GM20431 (cell line): ENCODE data around the gene THUMPD3.

ENCODE experiments used
- in situ Hi-C: fragments of 300-500 bp; cut with MseI, MboI; formaldehyde crosslinking; loops from one replicate; pipeline ENCODE4 v1.15.0; 2020; ENCODE audit warnings: low sequenced_read_pairs; ENCODE audit not compliant: unreplicated experiment

Gene THUMPD3

DNA sequence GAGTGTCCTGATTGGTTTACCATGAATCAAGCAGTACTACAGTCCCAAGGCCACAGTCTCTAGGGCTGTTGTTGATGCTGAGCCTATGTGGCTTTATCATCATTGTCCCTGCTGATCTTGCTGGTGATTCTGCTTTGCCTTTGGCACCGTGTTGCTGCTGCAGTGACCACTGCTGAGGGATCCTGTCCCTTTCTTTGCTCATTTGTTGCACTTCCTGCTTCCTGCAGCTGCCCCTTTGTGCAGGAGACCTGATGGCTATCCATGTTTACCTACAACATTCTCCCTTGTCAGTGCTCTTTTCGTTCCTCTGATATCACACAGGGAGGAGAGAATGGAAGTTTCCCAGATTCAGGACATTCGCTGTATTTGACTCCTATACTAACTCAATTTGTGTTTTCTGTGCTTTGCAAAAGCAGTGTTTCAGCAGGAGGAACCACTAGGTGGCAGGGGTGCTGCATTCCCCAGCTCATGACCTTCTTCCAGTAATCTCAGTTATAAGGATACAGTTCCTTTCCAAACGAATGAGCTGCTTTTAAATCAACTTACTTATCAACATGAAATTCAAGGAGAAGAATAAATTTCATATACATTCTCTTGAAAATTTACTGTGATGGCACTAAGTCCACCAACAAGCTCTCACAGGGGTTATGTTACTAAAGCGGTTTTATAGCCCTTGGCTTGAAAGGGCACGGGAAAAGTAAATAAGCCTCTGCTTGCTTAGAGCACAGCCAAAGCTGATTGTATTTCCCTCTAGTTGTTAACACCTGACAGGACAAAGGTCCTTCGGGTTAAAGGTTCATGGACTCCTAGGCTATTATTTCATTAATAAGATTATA, 9.7 kb upstream of the THUMPD3 start:
- in situ Hi-C loops, result no loop called here

GRCh38 chr3:9361691-9362388, 1.0 kb upstream of the THUMPD3 start:
- in situ Hi-C loops, result no loop called here

GRCh38 chr3:9369508-9369907, 6.7 kb downstream of the THUMPD3 start:
- in situ Hi-C loops, result no loop called here

DNA sequence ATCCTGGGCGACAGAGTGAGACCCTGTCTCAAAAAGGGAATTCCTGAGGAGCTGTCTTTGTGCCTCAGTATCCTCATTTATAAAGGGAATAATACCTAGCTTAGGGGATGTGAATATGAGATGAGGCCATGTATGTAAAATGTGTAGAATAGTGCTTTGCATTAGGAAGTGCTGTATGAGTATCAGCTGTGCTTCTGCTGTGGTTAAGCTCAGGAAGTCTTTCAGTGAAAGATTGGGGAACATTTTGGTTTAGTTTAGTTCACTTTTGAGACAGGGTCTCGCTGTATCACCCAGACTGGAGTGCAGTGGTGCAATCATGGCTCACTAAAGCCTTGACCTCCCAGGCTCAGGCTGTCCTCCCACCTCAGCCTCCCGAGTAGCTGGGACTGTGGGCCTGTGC, 10.6 kb downstream of the THUMPD3 start:
- in situ Hi-C loops, result no loop called here

DNA sequence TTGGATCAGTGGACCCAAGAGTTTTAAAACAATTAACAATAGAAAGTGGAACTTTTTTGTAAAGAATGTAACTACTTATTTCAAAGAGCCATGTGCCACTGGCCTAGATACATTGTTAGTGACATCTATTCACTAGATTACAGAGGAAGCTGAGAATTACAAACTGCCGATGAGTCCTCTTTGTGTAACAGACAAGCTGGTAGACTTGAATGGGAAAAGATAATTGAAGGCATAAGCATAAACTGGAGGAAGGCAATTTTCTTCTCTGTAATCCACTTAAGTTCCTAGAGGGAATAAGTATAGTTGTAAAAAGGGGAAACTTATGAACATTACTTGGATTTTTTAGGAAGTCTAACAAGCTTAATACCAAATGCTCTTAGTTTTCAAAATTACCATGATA, 15.1 kb downstream of the THUMPD3 start:
- in situ Hi-C loops, result no loop called here

DNA sequence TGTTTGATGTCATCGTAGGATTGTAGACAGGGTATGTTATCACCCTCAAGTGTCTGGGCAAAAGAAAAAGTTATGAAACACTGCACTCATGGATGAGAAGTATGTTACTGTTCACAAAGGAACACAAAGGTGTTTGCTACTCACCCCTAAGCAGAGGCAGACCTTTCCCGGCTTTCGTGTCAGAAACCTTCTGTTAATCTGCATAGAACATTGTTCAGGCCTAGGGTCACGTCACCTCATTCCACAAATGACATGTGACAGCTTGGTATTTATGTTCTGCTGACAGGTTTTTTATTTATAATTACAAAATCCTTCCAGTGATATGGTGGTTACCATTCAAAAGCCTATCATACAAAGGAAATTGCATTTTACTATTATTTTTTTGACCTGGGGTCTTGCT, 16.5 kb downstream of the THUMPD3 start:
- in situ Hi-C loops, result no loop called here

- in situ Hi-C loops, result no loop called here
These were observed 17.2 kb downstream of the THUMPD3 start for GRCh38 chr3:9380014-9380413.

GRCh38 chr3:9384141-9384828, 21.4 kb downstream of the THUMPD3 start:
- in situ Hi-C loops, result no loop called here

DNA sequence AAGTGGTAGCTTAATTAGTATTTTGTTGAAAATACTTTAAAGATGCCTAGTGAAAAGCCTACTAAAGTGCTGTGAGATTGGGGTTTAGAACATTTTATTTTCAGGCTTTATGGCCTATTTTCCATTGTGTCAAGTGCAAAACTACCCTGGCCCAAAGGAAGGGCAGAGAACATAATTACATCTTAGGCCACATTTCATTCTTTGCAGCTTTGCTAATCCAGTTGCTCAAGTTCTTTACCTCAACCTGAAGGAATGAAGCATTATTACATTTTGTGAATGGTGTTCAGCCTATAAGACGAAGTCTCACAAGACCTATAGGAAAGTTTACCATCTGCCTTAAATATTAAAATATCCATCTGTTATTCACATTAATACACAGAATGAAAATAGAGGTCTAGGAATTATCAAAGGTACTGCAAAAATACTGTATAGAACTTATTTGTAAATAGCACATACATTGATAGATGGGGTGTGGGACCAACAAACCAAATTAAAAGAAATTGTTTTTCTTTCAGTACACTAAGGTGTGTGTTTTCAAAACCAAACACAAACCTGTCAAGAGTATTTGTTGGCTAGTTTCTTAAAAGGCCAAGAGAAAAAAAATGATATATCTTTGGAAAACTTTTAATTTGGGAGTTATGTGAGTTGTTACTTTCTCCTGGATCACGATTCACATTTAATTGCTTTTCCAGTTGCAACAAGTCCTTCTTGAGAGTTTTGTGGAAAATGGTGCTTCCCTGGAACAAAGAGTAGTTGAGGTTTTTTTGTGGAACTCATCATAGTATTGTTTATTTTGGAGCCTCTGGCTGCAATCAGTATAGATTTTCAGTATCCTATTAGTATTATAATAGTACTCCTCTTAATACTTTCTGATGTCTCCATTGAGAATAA, 22.6 kb downstream of the THUMPD3 start:
- in situ Hi-C loops, result no loop called here

DNA sequence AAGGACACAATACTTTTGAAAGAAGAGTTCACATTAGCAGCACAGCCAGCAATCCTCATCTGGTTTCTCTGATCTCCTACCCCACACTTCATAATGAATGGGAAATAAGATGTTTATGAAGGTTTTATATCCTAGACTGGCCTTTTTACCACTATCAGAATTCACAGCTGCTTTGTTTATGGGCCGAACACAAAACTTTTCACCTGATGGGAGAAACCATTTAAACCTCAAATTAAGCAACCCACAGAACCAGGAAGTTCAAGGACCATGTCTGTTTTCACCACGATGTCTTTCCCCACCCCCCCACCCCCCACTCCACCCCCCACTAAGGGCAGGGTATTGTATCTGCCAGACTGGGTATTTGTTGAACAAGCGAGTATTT, 23.2 kb downstream of the THUMPD3 start:
- in situ Hi-C loops, result no loop called here

DNA sequence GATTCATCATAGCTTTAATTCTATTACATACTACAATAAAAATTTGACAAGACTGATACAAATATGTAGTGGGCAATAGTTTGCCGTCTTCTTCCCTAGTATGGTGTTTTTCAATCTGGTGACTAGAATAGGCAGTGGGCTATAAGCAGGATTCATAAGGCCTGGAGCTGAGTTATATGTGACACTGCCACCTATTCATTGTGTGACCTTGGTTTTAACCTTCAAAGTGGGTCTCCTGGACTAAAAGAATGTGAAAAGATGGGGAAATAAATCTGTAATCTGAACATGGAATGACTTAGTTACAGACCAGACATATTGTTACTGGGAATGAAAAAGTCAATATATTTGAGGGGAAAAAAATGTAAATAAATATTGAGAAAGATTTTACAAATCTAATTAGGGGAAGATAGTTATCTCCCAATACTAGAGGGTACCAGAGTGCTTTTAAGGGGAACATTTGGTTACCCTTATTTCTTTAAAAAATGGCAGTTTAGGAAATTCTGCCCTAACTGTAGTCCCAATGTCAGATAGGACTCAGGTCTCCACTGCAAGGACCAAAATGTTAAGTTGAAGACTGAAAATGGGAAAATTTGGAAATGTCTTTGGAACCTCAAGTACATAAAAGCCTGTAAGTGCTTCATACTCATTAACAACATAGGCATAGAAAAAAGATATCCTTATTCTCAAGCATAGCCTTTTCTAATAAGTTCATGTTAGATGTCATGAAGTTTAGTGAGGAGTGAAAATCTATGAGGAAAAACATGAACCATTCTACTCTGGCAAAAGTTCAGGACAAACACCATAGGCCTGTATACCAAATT, 23.9 kb downstream of the THUMPD3 start:
- in situ Hi-C loops, result no loop called here

DNA sequence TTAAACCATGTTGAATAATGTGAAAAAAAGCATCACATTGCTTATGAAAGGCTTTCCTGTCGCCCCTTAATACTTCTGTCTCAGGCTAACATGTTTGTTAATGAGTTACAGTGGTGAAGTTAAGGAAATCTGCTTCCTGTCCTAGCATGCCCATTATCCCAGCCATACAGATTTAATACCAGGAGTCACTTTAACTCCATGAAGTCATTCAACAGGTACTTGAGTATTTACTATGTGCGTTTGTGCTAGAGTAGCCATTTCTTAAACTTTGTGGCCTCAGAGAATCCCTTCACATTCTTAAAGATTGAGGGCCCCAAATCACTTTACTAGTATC, 24.4 kb downstream of the THUMPD3 start:
- in situ Hi-C loops, result no loop called here

DNA sequence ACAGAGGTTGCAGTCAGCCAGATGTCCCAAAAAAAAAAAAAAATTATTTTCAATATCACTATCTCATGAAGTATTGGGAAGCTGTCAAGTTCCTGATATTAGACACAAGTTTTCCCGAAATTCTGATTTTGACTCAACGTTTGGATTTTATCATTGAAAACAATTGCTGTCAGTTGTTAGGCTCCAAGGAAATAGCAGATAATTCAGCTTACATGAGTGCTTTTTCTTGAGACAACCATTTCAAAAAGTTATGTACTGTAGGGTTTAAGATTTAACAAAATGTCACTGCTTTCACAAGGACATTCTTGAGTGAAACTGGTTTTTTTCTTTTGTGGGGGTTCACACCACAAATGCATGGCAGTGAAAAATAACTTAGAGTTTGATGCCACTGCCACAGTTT, 25.3 kb downstream of the THUMPD3 start:
- in situ Hi-C loops, result no loop called here

- in situ Hi-C loops, result no loop called here
These were observed 25.9 kb downstream of the THUMPD3 start for GRCh38 chr3:9388562-9389272.

DNA sequence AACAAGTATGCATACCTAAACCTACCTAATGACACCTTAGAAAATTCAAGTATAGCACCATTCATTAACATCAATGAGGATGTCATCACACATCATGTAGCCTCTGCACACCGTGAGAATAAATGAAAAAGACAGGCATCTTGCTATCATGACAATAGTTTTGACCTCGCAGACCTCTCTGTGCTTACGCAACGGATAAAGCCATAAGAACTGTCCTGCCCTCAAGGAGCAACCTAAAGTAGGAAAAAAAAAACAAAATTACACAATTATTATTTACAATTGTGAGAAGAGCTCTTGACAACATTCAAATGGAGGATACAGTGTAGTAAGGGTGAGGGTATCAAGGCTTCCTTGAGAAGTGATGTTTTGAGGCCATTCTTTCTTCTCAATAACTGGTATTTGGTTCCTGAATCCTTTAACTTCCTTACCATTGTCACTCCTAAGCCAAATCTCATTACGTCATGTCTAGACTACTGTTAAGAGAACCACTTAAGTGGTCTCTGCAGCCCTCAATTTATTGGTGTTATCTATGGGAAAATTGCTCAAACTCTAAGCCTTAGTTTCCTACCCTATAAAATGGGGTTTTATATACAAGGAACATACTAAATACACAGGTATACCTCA, 27.5 kb downstream of the THUMPD3 start:
- in situ Hi-C loops, result no loop called here

GRCh38 chr3:9392041-9392440, 29.2 kb downstream of the THUMPD3 start:
- in situ Hi-C loops, result no loop called here

GRCh38 chr3:9395570-9396300, 32.9 kb downstream of the THUMPD3 start:
- in situ Hi-C loops, result no loop called here

DNA sequence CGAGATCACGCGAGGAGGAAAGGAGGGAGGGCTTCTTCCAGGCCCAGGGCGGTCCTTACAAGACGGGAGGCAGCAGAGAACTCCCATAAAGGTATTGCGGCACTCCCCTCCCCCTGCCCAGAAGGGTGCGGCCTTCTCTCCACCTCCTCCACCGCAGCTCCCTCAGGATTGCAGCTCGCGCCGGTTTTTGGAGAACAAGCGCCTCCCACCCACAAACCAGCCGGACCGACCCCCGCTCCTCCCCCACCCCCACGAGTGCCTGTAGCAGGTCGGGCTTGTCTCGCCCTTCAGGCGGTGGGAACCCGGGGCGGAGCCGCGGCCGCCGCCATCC, 33.4 kb downstream of the THUMPD3 start:
- in situ Hi-C loops, result no loop called here
